ENCODE data around the gene SOX9. TPM values are rescaled to one million over a fixed set of nuclear protein-coding genes. Genes with fewer than 3 reads are reported as not detected.

SOX9 gene
- total RNA-seq = 67.0 TPM

- DNase-seq (ENCODE audit: low spot score) = peak; percentile 91
Measured at GRCh38 chr17:72120642-72121163, at the start of gene SOX9. Gene SOX9 (plus strand): TSS chr17:72121020. CDS start chr17:72121392, 372 bp downstream.

- DNase-seq (ENCODE audit: low spot score) = no peak
Measured at GRCh38 chr17:72071330-72071729, 49.5 kb upstream of the SOX9 start.

GRCh38 chr17:72075995-72076677 is 44.7 kb upstream of the SOX9 start:
- no peak for DNase-seq (ENCODE audit: low spot score)

GRCh38 chr17:72076678-72077030 is 44.2 kb upstream of the SOX9 start:
- DNase-seq (ENCODE audit: low spot score) = no peak

- DNase-seq (ENCODE audit: low spot score) = no peak
Measured at GRCh38 chr17:72077326-72077960, 43.4 kb upstream of the SOX9 start.

GRCh38 chr17:72079700-72080099 is 41.1 kb upstream of the SOX9 start:
- no peak for DNase-seq (ENCODE audit: low spot score)

GRCh38 chr17:72087876-72088275 is 32.9 kb upstream of the SOX9 start:
- no peak for DNase-seq (ENCODE audit: low spot score)

GRCh38 chr17:72089453-72089987 is 31.3 kb upstream of the SOX9 start:
- no peak for DNase-seq (ENCODE audit: low spot score)

GRCh38 chr17:72090108-72090507 is 30.7 kb upstream of the SOX9 start:
- no peak for DNase-seq (ENCODE audit: low spot score)

- DNase-seq (ENCODE audit: low spot score) = no peak
Measured at GRCh38 chr17:72092710-72093322, 28.0 kb upstream of the SOX9 start.

GRCh38 chr17:72093707-72094106 is 27.1 kb upstream of the SOX9 start:
- DNase-seq (ENCODE audit: low spot score) = no peak

GRCh38 chr17:72095316-72095715 is 25.5 kb upstream of the SOX9 start:
- DNase-seq (ENCODE audit: low spot score) = no peak

- no peak for DNase-seq (ENCODE audit: low spot score)
Measured at GRCh38 chr17:72097144-72097543, 23.7 kb upstream of the SOX9 start.

GRCh38 chr17:72099919-72100318 is 20.9 kb upstream of the SOX9 start:
- no peak for DNase-seq (ENCODE audit: low spot score)

- peak; percentile 31 for DNase-seq (ENCODE audit: low spot score)
Measured at GRCh38 chr17:72100470-72100869, 20.4 kb upstream of the SOX9 start.

GRCh38 chr17:72101526-72101925 is 19.3 kb upstream of the SOX9 start:
- no peak for DNase-seq (ENCODE audit: low spot score)

- DNase-seq (ENCODE audit: low spot score) = no peak
Measured at GRCh38 chr17:72102366-72102765, 18.5 kb upstream of the SOX9 start.

- no peak for DNase-seq (ENCODE audit: low spot score)
Measured at GRCh38 chr17:72104164-72104862, 16.5 kb upstream of the SOX9 start.

GRCh38 chr17:72104863-72105234 is 16.0 kb upstream of the SOX9 start:
- DNase-seq (ENCODE audit: low spot score) = no peak

- DNase-seq (ENCODE audit: low spot score) = no peak
Measured at GRCh38 chr17:72107100-72107499, 13.7 kb upstream of the SOX9 start.

- no peak for DNase-seq (ENCODE audit: low spot score)
Measured at GRCh38 chr17:72110231-72110941, 10.4 kb upstream of the SOX9 start.

GRCh38 chr17:72110942-72111318 is 9.9 kb upstream of the SOX9 start:
- DNase-seq (ENCODE audit: low spot score) = no peak

All from mucosa of gallbladder (tissue), 1 donor.